GM12878 (cell line): ENCODE measurements around the gene EPHA2. TPM values are rescaled to one million over a fixed set of nuclear protein-coding genes. Genes with fewer than 3 reads are reported as not detected.

Source experiments
- ATAC-seq: fragments of 200-7000 bp; cut with Tn5 transposase; 3 replicates; pipeline ENCODE4 v1.9.1; 2020; ENCODE audit warnings: mild to moderate bottlenecking, moderate library complexity
- BruUV-seq: library from RNA; stranded (reverse); fragments of 400-500 nt; replicated peaks from 2 replicates; lab custom pipeline; 2021; lab: Mats Ljungman, UMichigan
- CTCF ChIA-PET: fragments of 300-600 bp; sonication (Branson Sonifier 250); formaldehyde crosslinking; extraction: SDS; loops from one replicate; lab custom pipeline; 2021; ENCODE audit warnings: inconsistent platforms; lab: Yijun Ruan, JAX
- POLR2A ChIA-PET: fragments of 350-600 bp; formaldehyde crosslinking; extraction: SDS; loops from one replicate; lab custom pipeline; 2021; ENCODE audit warnings: inconsistent platforms; lab: Charles Lee
- RAD21 ChIA-PET: fragments of 300-600 bp; sonication (Branson Sonifier 250); formaldehyde crosslinking; loops from one replicate; lab custom pipeline; 2023; ENCODE audit warnings: antibody characterized with exemption; ENCODE audit not compliant: unreplicated experiment; lab: Charles Lee
- SMC1A ChIA-PET: fragments of 300-600 bp; sonication (Branson Sonifier 250); formaldehyde crosslinking; loops from one replicate; lab custom pipeline; 2023; ENCODE audit not compliant: unreplicated experiment, uncharacterized antibody; lab: Charles Lee
- DNase-seq: peaks from one replicate; pipeline ENCODE4 v3.0.0-alpha.2; 2011; ENCODE audit warnings: low read depth, low spot score
- FAIRE-seq: peaks from 3 replicates; lab custom pipeline; 2011; peaks lifted over from hg19 to GRCh38; lab: Jason Lieb, UNC
- H2AFZ ChIP-seq: 2 replicates; pipeline ENCODE4 v1.6.0; 2011; ENCODE audit warnings: low read depth, low read length, control low read depth; ENCODE audit not compliant: control insufficient read depth
- H3K27ac ChIP-seq: 2 replicates; pipeline ENCODE4 v1.5.1; 2011; ENCODE audit warnings: control low read depth; ENCODE audit not compliant: control insufficient read depth, insufficient read depth
- H3K27me3 ChIP-seq, 2 experiments: replicated peaks in 1 of 2; 2 replicates each; pipeline versions ENCODE4 v1.6.0 to v1.6.1; 2011; ENCODE audit warnings: low read length in 1 of 2; ENCODE audit not compliant: control insufficient read depth in 2 of 2, insufficient read depth in 2 of 2
- H3K36me3 ChIP-seq, 2 experiments: 2 replicates each; pipeline ENCODE4 v1.5.1; 2011; ENCODE audit warnings: low read length in 1 of 2; ENCODE audit not compliant: control insufficient read depth in 2 of 2, insufficient read depth in 2 of 2
- H3K4me1 ChIP-seq: 2 replicates; pipeline ENCODE4 v1.6.1; 2011; ENCODE audit warnings: mild to moderate bottlenecking, low read length, moderate library complexity, mixed read lengths; ENCODE audit not compliant: control insufficient read depth, insufficient read depth
- H3K4me2 ChIP-seq: 2 replicates; pipeline ENCODE4 v1.6.0; 2011; ENCODE audit warnings: control low read depth; ENCODE audit not compliant: control insufficient read depth, insufficient read depth
- H3K4me3 ChIP-seq: fragments of 200-600 bp; sonication (generic); 2 replicates; pipeline ENCODE4 v1.5.1; 2016
- H3K79me2 ChIP-seq: 2 replicates; pipeline ENCODE4 v1.6.0; 2011; ENCODE audit warnings: low read length; ENCODE audit not compliant: control insufficient read depth, insufficient read depth
- H3K9ac ChIP-seq: 2 replicates; pipeline ENCODE4 v1.8.0; 2011; ENCODE audit warnings: low read length, control low read depth, mixed read lengths; ENCODE audit not compliant: control insufficient read depth, insufficient read depth
- H3K9me3 ChIP-seq: replicated peaks from 3 replicates; pipeline ENCODE4 v1.5.1; 2011; ENCODE audit warnings: mild to moderate bottlenecking, low read length; ENCODE audit not compliant: control insufficient read depth, insufficient read depth
- H4K20me1 ChIP-seq: 2 replicates; pipeline ENCODE4 v1.6.0; 2011; ENCODE audit not compliant: control insufficient read depth, insufficient read depth
- BCL3 ChIP-seq: IDR thresholded peaks from 2 replicates; pipeline ENCODE4 v1.6.1; 2011; ENCODE audit warnings: borderline replicate concordance, low read depth, mild to moderate bottlenecking, moderate library complexity, low read length; ENCODE audit not compliant: insufficient read depth, poor library complexity, severe bottlenecking
- ETV6 ChIP-seq, 2 experiments: fragments of 450-650 bp in 1 of 2; IDR thresholded peaks in 1 of 2; conservative IDR thresholded peaks in 1 of 2; 2 replicates each; pipeline ENCODE4 v1.6.1; 2014; ENCODE audit warnings: antibody characterized with exemption in 1 of 2, borderline replicate concordance in 1 of 2, low read depth in 1 of 2, mild to moderate bottlenecking in 1 of 2, moderate library complexity in 1 of 2
- EZH2 ChIP-seq: IDR thresholded peaks from 2 replicates; pipeline ENCODE4 v1.6.1; 2012; ENCODE audit warnings: low read depth, mild to moderate bottlenecking, control low read depth, inconsistent platforms, low read length, borderline replicate concordance; ENCODE audit not compliant: control insufficient read depth
- POLR2AphosphoS2 ChIP-seq: IDR thresholded peaks from 2 replicates; pipeline ENCODE4 v1.6.1; 2011; ENCODE audit warnings: low read depth, mild to moderate bottlenecking, low read length, improper control_type of control experiment, moderate library complexity
- ZBTB33 ChIP-seq: fragments of 450-650 bp; IDR thresholded peaks from 2 replicates; pipeline ENCODE4 v1.6.1; 2017; ENCODE audit warnings: mild to moderate bottlenecking
- ZNF217 ChIP-seq: fragments of 450-650 bp; IDR thresholded peaks from 2 replicates; pipeline ENCODE4 v1.6.1; 2017; ENCODE audit warnings: antibody characterized with exemption, mild to moderate bottlenecking
- WGBS: methylation state at CpG from one replicate; pipeline ENCODE4 v1.1.6; 2016; ENCODE audit warnings: low lambda C conversion rate; ENCODE audit not compliant: insufficient replicate concordance, insufficient coverage; ENCODE audit errors: missing lambda C conversion rate; 5-methylcytosine and 5-hydroxymethylcytosine counted together
- in situ Hi-C: fragments of 300-500 bp; cut with MboI; formaldehyde crosslinking; loops from 9 replicates; pipeline ENCODE4 v1.14.3; 2018; ENCODE audit warnings: mixed read lengths
- intact Hi-C: fragments of 100-400 bp; cut with micrococcal nuclease; formaldehyde crosslinking; loops from one replicate; pipeline ENCODE4 v1.14.2; 2022; ENCODE audit not compliant: unreplicated experiment
- polyA plus RNA-seq, 11 experiments: library from polyadenylated mRNA; depleted of rRNA in 4 of 11; unstranded in 6 of 11; stranded (reverse) in 5 of 11; fragments of >200 nt; fragmentation: Nextera tagmentation in 4 of 11; fragmentation: Illumina TruSeq in 1 of 11; extraction: Ambion mirVana in 4 of 11; extraction: Trizol in 1 of 11; gene quantifications; 1 replicate in 1 of 11; 2 replicates in 10 of 11; pipeline versions ENCODE4 v1.2.1 to v1.2.3, GENCODE V29; 2011 to 2016; ENCODE audit warnings: inconsistent platforms in 2 of 11, missing spikeins in 2 of 11, low read depth in 1 of 11
- total RNA-seq, 4 experiments: library from RNA; depleted of rRNA in 3 of 4; stranded (reverse); fragments of >200 nt in 3 of 4; fragmentation: Illumina TruSeq in 1 of 4; extraction: Trizol in 1 of 4; gene quantifications; 2 replicates each; pipeline versions ENCODE4 v1.2.1 to v1.2.3, GENCODE V29; 2013 to 2021
- TF ChIP-seq, protein P1 (sequence below): fragments of 450-650 bp; IDR thresholded peaks from 2 replicates; pipeline ENCODE4 v1.6.1; 2017; ENCODE audit warnings: borderline replicate concordance
- TF ChIP-seq, protein P2 (sequence below): fragments of 450-650 bp; IDR thresholded peaks from 2 replicates; pipeline ENCODE4 v1.6.1; 2014; ENCODE audit warnings: mild to moderate bottlenecking
- TF ChIP-seq, protein P3 (sequence below): IDR thresholded peaks from 2 replicates; pipeline ENCODE4 v1.6.1; 2012; ENCODE audit warnings: mild to moderate bottlenecking, low read depth, low read length

The EPHA2 gene
- total and polyA plus RNA-seq, 10 of the 15 experiments (the other 5 are each of a cell fraction or from before 2014, with no cell fraction given), result 0.04 to 0.51 (median 0.23) TPM; not detected in 2

- intact Hi-C loops (no loop called here), in situ Hi-C loops (no loop called here)
- Histone ChIP-seq H3K4me1 (peaks cover 12% of the 10 kb centered on the region), H3K9ac (no peak overlapping the region), H4K20me1 (no peaks in the 10 kb centered on the region), H3K36me3 (no peaks in the 10 kb centered on the region), H3K9me3 (no peaks in the 10 kb centered on the region), H3K79me2 (no peaks in the 10 kb centered on the region), H2AFZ (no peak overlapping the region), H3K27ac (no peak overlapping the region), H3K4me3 (no peak overlapping the region), H3K4me2 (no peak overlapping the region), H3K27me3 (peaks cover 0 to 3% of the 10 kb centered on the region in 2 experiments; a peak in 1 of 4 replicates)
- BruUV-seq, result no TSS peak
- DNase-seq, result no peak
- no peak for ATAC-seq
- no peak for FAIRE-seq
- ChIA-PET RAD21 (no interaction called here), SMC1A (no interaction called here), CTCF (interaction anchor here (1.9 kb wide), 1 partner anchor 69 kb away, joined by 4 read pairs; no protein-coding TSS in a partner anchor), POLR2A (no interaction called here)
- WGBS, result 61% methylated on average over 39 of the region's 39 CpGs
- no peak for TF ChIP-seq ZNF217
- TF ChIP-seq ZBTB33, result no peak
- no peak for TF ChIP-seq BCL3
- TF ChIP-seq, protein P1, sequence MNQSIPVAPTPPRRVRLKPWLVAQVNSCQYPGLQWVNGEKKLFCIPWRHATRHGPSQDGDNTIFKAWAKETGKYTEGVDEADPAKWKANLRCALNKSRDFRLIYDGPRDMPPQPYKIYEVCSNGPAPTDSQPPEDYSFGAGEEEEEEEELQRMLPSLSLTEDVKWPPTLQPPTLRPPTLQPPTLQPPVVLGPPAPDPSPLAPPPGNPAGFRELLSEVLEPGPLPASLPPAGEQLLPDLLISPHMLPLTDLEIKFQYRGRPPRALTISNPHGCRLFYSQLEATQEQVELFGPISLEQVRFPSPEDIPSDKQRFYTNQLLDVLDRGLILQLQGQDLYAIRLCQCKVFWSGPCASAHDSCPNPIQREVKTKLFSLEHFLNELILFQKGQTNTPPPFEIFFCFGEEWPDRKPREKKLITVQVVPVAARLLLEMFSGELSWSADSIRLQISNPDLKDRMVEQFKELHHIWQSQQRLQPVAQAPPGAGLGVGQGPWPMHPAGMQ, result no peak
- no peak for TF ChIP-seq EZH2
- no peak for TF ChIP-seq ETV6 (conservative IDR thresholded peaks at IDR 0.05 in 1 of 2, IDR thresholded peaks at IDR 0.05 in 1 of 2; ENCODE audit: borderline replicate concordance in 1 of 2, low read depth in 1 of 2)
- no peak for TF ChIP-seq POLR2AphosphoS2
- TF ChIP-seq, protein P2, sequence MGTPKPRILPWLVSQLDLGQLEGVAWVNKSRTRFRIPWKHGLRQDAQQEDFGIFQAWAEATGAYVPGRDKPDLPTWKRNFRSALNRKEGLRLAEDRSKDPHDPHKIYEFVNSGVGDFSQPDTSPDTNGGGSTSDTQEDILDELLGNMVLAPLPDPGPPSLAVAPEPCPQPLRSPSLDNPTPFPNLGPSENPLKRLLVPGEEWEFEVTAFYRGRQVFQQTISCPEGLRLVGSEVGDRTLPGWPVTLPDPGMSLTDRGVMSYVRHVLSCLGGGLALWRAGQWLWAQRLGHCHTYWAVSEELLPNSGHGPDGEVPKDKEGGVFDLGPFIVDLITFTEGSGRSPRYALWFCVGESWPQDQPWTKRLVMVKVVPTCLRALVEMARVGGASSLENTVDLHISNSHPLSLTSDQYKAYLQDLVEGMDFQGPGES, result no peak
- TF ChIP-seq, protein P3, sequence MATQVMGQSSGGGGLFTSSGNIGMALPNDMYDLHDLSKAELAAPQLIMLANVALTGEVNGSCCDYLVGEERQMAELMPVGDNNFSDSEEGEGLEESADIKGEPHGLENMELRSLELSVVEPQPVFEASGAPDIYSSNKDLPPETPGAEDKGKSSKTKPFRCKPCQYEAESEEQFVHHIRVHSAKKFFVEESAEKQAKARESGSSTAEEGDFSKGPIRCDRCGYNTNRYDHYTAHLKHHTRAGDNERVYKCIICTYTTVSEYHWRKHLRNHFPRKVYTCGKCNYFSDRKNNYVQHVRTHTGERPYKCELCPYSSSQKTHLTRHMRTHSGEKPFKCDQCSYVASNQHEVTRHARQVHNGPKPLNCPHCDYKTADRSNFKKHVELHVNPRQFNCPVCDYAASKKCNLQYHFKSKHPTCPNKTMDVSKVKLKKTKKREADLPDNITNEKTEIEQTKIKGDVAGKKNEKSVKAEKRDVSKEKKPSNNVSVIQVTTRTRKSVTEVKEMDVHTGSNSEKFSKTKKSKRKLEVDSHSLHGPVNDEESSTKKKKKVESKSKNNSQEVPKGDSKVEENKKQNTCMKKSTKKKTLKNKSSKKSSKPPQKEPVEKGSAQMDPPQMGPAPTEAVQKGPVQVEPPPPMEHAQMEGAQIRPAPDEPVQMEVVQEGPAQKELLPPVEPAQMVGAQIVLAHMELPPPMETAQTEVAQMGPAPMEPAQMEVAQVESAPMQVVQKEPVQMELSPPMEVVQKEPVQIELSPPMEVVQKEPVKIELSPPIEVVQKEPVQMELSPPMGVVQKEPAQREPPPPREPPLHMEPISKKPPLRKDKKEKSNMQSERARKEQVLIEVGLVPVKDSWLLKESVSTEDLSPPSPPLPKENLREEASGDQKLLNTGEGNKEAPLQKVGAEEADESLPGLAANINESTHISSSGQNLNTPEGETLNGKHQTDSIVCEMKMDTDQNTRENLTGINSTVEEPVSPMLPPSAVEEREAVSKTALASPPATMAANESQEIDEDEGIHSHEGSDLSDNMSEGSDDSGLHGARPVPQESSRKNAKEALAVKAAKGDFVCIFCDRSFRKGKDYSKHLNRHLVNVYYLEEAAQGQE, result no peak
Observed at GRCh38 chr1:16148329-16149092, 7.4 kb downstream of the EPHA2 start.
